HepG2 (cell line): ENCODE data around the gene JAK1. TPM values are rescaled to one million over a fixed set of nuclear protein-coding genes. Genes with fewer than 3 reads are reported as not detected.

ENCODE experiments used
- ATAC-seq: fragments of 200-7000 bp; cut with Tn5 transposase; 3 replicates; pipeline ENCODE4 v1.9.1; 2020; ENCODE audit warnings: mild to moderate bottlenecking, moderate library complexity
- BruUV-seq: library from RNA; stranded (reverse); fragments of 400-500 nt; replicated peaks from 2 replicates; lab custom pipeline; 2021; lab: Mats Ljungman, UMichigan
- CTCF ChIA-PET: fragments of 300-600 bp; formaldehyde crosslinking; extraction: SDS; loops from one replicate; lab custom pipeline; 2021; ENCODE audit warnings: low total read pairs, inconsistent platforms, low intra/inter-chr PET ratio; lab: Yijun Ruan, JAX
- POLR2A ChIA-PET: fragments of 350-600 bp; sonication (Branson Sonifier 250); formaldehyde crosslinking; loops from one replicate; lab custom pipeline; 2020; ENCODE audit warnings: antibody characterized with exemption, inconsistent platforms; lab: Yijun Ruan, JAX
- DNase-seq: peaks from one replicate; pipeline ENCODE4 v3.0.0-alpha.2; 2015; ENCODE audit warnings: low spot score
- FAIRE-seq: peaks from 3 replicates; lab custom pipeline; 2011; peaks lifted over from hg19 to GRCh38; lab: Jason Lieb, UNC
- H2AFZ ChIP-seq: one replicate; pipeline ENCODE4 v1.6.1; 2011; ENCODE audit warnings: low read length, inconsistent platforms
- H3K27ac ChIP-seq: fragments of 300-600 bp; 3 replicates; pipeline ENCODE4 v1.8.0; 2011; ENCODE audit warnings: mixed run types, mild to moderate bottlenecking, mixed read lengths, low read length, inconsistent platforms; ENCODE audit not compliant: insufficient read depth; ENCODE audit errors: extremely low read length
- H3K27me3 ChIP-seq, 2 experiments: fragments of 200-600 bp in 1 of 2; 2 replicates in 1 of 2; 3 replicates in 1 of 2; pipeline versions ENCODE4 v1.6.0 to v1.8.0; 2011; ENCODE audit warnings: low read length in 2 of 2, mild to moderate bottlenecking in 2 of 2, moderate library complexity in 2 of 2, inconsistent platforms in 1 of 2; ENCODE audit not compliant: insufficient read depth in 2 of 2, control insufficient read depth in 1 of 2
- H3K36me3 ChIP-seq, 2 experiments: fragments of 200-600 bp in 1 of 2; replicated peaks in 1 of 2; 2 replicates in 1 of 2; 3 replicates in 1 of 2; pipeline versions ENCODE4 v1.5.1 to v1.8.0; 2011; ENCODE audit warnings: low read length in 2 of 2, inconsistent platforms in 1 of 2; ENCODE audit not compliant: insufficient read depth in 2 of 2, control insufficient read depth in 1 of 2
- H3K4me1 ChIP-seq: 2 replicates; pipeline ENCODE4 v1.5.1; 2012; ENCODE audit warnings: low read length, inconsistent platforms; ENCODE audit not compliant: insufficient read depth
- H3K4me2 ChIP-seq: 2 replicates; pipeline ENCODE4 v1.6.0; 2011; ENCODE audit warnings: low read depth, low read length, inconsistent platforms
- H3K4me3 ChIP-seq, 3 experiments: fragments of 200-600 bp in 1 of 3; sonication (generic), shearing (Covaris generic) in 1 of 3; replicated peaks in 1 of 3; 2 replicates each; pipeline ENCODE4 v1.5.1; 2011 to 2016; ENCODE audit warnings: low read length in 3 of 3, inconsistent platforms in 2 of 3, low read depth in 2 of 3, mild to moderate bottlenecking in 2 of 3, control low read depth in 1 of 3, mixed read lengths in 1 of 3; ENCODE audit not compliant: insufficient read depth in 1 of 3
- H3K79me2 ChIP-seq: one replicate; pipeline ENCODE4 v1.6.1; 2011; ENCODE audit warnings: low read length, inconsistent platforms; ENCODE audit not compliant: insufficient read depth
- H3K9ac ChIP-seq: 2 replicates; pipeline ENCODE4 v1.6.0; 2011; ENCODE audit warnings: mild to moderate bottlenecking, low read depth, low read length, inconsistent platforms; ENCODE audit not compliant: insufficient read depth
- H3K9me3 ChIP-seq: 2 replicates; pipeline ENCODE4 v1.5.1; 2012; ENCODE audit warnings: mild to moderate bottlenecking, low read length
- H4K20me1 ChIP-seq: 2 replicates; pipeline ENCODE4 v1.6.0; 2011; ENCODE audit warnings: inconsistent platforms, mild to moderate bottlenecking, low read length, moderate library complexity; ENCODE audit not compliant: insufficient read depth
- BCL3 ChIP-seq: sonication (generic); formaldehyde crosslinking; IDR thresholded peaks from 2 replicates; pipeline ENCODE4 v1.5.1; 2020; ENCODE audit warnings: mild to moderate bottlenecking, missing genetic modification reagents, moderate library complexity
- DNMT1 ChIP-seq: sonication (generic); formaldehyde crosslinking; IDR thresholded peaks from 2 replicates; pipeline ENCODE4 v1.5.1; 2020; ENCODE audit warnings: mild to moderate bottlenecking, missing genetic modification reagents
- GZF1 ChIP-seq: sonication (generic); formaldehyde crosslinking; IDR thresholded peaks from 2 replicates; pipeline ENCODE4 v1.5.1; 2020; ENCODE audit warnings: mild to moderate bottlenecking, missing genetic modification reagents
- JUND ChIP-seq: sonication (generic); formaldehyde crosslinking; IDR thresholded peaks from 2 replicates; pipeline ENCODE4 v1.8.0; 2022; ENCODE audit warnings: mild to moderate bottlenecking, missing genetic modification reagents
- KDM2A ChIP-seq: sonication (generic); formaldehyde crosslinking; IDR thresholded peaks from 2 replicates; pipeline ENCODE4 v1.4.0; 2020; ENCODE audit warnings: low read depth, missing genetic modification reagents, borderline replicate concordance
- MAFK ChIP-seq, 2 experiments: IDR thresholded peaks in 1 of 2; conservative IDR thresholded peaks in 1 of 2; 2 replicates each; pipeline ENCODE4 v1.6.1; 2011; ENCODE audit warnings: improper control_type of control experiment in 2 of 2, low read length in 2 of 2
- MTF2 ChIP-seq: sonication (generic); formaldehyde crosslinking; IDR thresholded peaks from 2 replicates; pipeline ENCODE4 v1.5.0; 2020; ENCODE audit warnings: missing genetic modification reagents, borderline replicate concordance
- NAIF1 ChIP-seq: sonication (generic); formaldehyde crosslinking; IDR thresholded peaks from 2 replicates; pipeline ENCODE4 v1.5.0; 2020; ENCODE audit warnings: mild to moderate bottlenecking, missing genetic modification reagents, borderline replicate concordance
- NR3C1 ChIP-seq: sonication (generic); formaldehyde crosslinking; IDR thresholded peaks from 2 replicates; pipeline ENCODE4 v1.4.0; 2020; ENCODE audit warnings: missing genetic modification reagents
- RAD51 ChIP-seq: fragments of 450-650 bp; IDR thresholded peaks from 2 replicates; pipeline ENCODE4 v1.6.1; 2016; ENCODE audit warnings: borderline replicate concordance
- SP1 ChIP-seq, 2 experiments: fragments of 450-650 bp in 1 of 2; sonication (generic) in 1 of 2; formaldehyde crosslinking in 1 of 2; IDR thresholded peaks; 2 replicates each; pipeline versions ENCODE4 v1.4.0 to v1.6.1; 2016 to 2020; ENCODE audit warnings: missing genetic modification reagents in 1 of 2
- TCF7L2 ChIP-seq: IDR thresholded peaks from 2 replicates; pipeline ENCODE4 v1.6.1; 2011; ENCODE audit warnings: mild to moderate bottlenecking, low read depth, low read length, moderate library complexity
- TRIM24 ChIP-seq: sonication (generic); formaldehyde crosslinking; IDR thresholded peaks from 2 replicates; pipeline ENCODE4 v1.8.0; 2022; ENCODE audit warnings: mild to moderate bottlenecking, missing genetic modification reagents
- ZBTB49 ChIP-seq: sonication (generic); formaldehyde crosslinking; IDR thresholded peaks from 2 replicates; pipeline ENCODE4 v1.4.0; 2020; ENCODE audit warnings: missing genetic modification reagents, borderline replicate concordance
- ZBTB7B ChIP-seq: sonication (generic); formaldehyde crosslinking; IDR thresholded peaks from 2 replicates; pipeline ENCODE4 v1.4.0; 2020; ENCODE audit warnings: missing genetic modification reagents
- ZFP36L2 ChIP-seq: sonication (generic); formaldehyde crosslinking; IDR thresholded peaks from 2 replicates; pipeline ENCODE4 v1.4.0; 2020; ENCODE audit warnings: missing genetic modification reagents
- ZNF652 ChIP-seq: IDR thresholded peaks from 2 replicates; pipeline ENCODE4 v1.6.1; 2016; ENCODE audit warnings: low read depth, borderline replicate concordance
- ZNF841 ChIP-seq: sonication (generic); formaldehyde crosslinking; IDR thresholded peaks from 2 replicates; pipeline ENCODE4 v1.8.1; 2023; ENCODE audit warnings: missing genetic modification reagents, borderline replicate concordance
- WGBS: methylation state at CpG from one replicate; pipeline ENCODE4 v1.1.6; 2017; ENCODE audit warnings: low lambda C conversion rate; 5-methylcytosine and 5-hydroxymethylcytosine counted together
- in situ Hi-C: cut with HindIII; loops from 2 replicates; pipeline ENCODE4 v1.10.0; 2017; ENCODE audit warnings: low pct_unique_long_range_greater_than_20kb; ENCODE audit not compliant: extremely low pct_ligation_motif_present
- intact Hi-C: fragments of 100-400 bp; cut with micrococcal nuclease; formaldehyde crosslinking; loops from one replicate; pipeline ENCODE4 v1.10.0; 2022; ENCODE audit not compliant: unreplicated experiment
- polyA plus RNA-seq, 8 experiments: library from polyadenylated mRNA; depleted of rRNA in 3 of 8; stranded (reverse) in 7 of 8; unstranded in 1 of 8; fragments of >200 nt; fragmentation: Illumina TruSeq in 4 of 8; extraction: Trizol in 4 of 8; gene quantifications; 2 replicates each; pipeline versions ENCODE4 v1.2.1 to v1.2.3, GENCODE V29; 2011 to 2016; ENCODE audit warnings: low read depth in 4 of 8, missing spikeins in 1 of 8, mixed read lengths in 1 of 8; ENCODE audit not compliant: insufficient read depth in 1 of 8
- total RNA-seq, 5 experiments: library from RNA; depleted of rRNA; stranded (reverse); fragments of >200 nt; fragmentation: Illumina TruSeq; extraction: Trizol; gene quantifications; 2 replicates each; pipeline ENCODE4 v1.2.3, GENCODE V29; 2016; ENCODE audit warnings: low read depth in 1 of 5
- TF ChIP-seq, protein P1 (sequence below): sonication (generic); formaldehyde crosslinking; conservative IDR thresholded peaks from 2 replicates; pipeline ENCODE4 v1.4.0; 2020; ENCODE audit warnings: missing genetic modification reagents

Gene JAK1
- total and polyA plus RNA-seq, 2 of the 13 experiments (the other 11 are each of a cell fraction or from before 2014, with no cell fraction given), result 23.9 to 42.4 TPM

DNA sequence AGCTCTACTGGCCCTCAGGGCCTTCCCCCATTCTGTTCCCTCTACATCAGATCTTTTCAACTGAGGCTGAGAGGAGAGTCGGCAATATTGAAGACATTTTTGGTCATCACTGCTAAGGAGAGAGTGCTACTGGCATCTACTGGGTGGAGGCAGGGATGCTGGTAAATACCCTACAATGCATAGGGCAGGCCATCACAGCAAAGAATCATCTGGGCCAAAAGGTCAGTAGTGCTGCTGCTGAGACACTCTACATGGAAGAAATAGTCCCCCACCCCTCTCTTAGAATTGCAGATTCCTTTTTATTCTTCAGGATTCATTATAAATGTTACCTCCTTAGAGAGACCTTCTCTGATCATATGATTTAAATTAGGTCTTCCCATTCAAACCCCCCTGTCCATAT, 94.3 kb downstream of the JAK1 start:
- TF ChIP-seq TCF7L2, result no peak
- no peak for TF ChIP-seq JUND (CRISPR knock-in tag)
- no peak for TF ChIP-seq ZFP36L2 (CRISPR knock-in tag)
- no peak for TF ChIP-seq NAIF1
- TF ChIP-seq SP1 (IDR thresholded peaks at IDR 0.05), result no peak
- no peak for TF ChIP-seq SP1 (CRISPR knock-in tag; IDR thresholded peaks at IDR 0.05)
- TF ChIP-seq, protein P1, sequence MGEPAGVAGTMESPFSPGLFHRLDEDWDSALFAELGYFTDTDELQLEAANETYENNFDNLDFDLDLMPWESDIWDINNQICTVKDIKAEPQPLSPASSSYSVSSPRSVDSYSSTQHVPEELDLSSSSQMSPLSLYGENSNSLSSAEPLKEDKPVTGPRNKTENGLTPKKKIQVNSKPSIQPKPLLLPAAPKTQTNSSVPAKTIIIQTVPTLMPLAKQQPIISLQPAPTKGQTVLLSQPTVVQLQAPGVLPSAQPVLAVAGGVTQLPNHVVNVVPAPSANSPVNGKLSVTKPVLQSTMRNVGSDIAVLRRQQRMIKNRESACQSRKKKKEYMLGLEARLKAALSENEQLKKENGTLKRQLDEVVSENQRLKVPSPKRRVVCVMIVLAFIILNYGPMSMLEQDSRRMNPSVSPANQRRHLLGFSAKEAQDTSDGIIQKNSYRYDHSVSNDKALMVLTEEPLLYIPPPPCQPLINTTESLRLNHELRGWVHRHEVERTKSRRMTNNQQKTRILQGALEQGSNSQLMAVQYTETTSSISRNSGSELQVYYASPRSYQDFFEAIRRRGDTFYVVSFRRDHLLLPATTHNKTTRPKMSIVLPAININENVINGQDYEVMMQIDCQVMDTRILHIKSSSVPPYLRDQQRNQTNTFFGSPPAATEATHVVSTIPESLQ (CRISPR knock-in tag), result no peak
- no peak for TF ChIP-seq ZBTB49 (CRISPR knock-in tag)
- TF ChIP-seq GZF1, result no peak
- no peak for TF ChIP-seq TRIM24 (CRISPR knock-in tag)
- no peak for TF ChIP-seq MAFK (conservative IDR thresholded peaks at IDR 0.05 in 1 of 2, IDR thresholded peaks at IDR 0.05 in 1 of 2; ENCODE audit: low read length in 2 of 2)
- no peak for TF ChIP-seq KDM2A (CRISPR knock-in tag)
- TF ChIP-seq ZBTB7B (CRISPR knock-in tag), result no peak
- TF ChIP-seq BCL3, result no peak
- no peak for TF ChIP-seq DNMT1
- TF ChIP-seq RAD51, result no peak
- no peak for TF ChIP-seq MTF2 (CRISPR knock-in tag)
- no peak for TF ChIP-seq ZNF841 (CRISPR knock-in tag)
- TF ChIP-seq NR3C1, result no peak
- TF ChIP-seq ZNF652 (CRISPR knock-in tag), result no peak
- ChIA-PET POLR2A (no interaction called here), CTCF (no interaction called here)
- DNase-seq, result no peak
- Histone ChIP-seq H3K4me1 (no peaks in the 10 kb centered on the region), H3K36me3 (peaks cover 26 to 73% of the 10 kb centered on the region in 2 experiments), H3K4me2 (no peak overlapping the region), H3K9ac (no peak overlapping the region), H3K4me3 (no peak overlapping the region), H3K27me3 (no peaks in the 10 kb centered on the region), H2AFZ (no peak overlapping the region), H4K20me1 (no peaks in the 10 kb centered on the region), H3K9me3 (no peaks in the 10 kb centered on the region), H3K27ac (no peak overlapping the region), H3K79me2 (no peaks in the 10 kb centered on the region)
- BruUV-seq, result no TSS peak
- no peak for ATAC-seq
- WGBS, result 85% methylated on average over 1 of the region's 1 CpG
- in situ Hi-C loops (no loop called here), intact Hi-C loops (no loop called here)
- no peak for FAIRE-seq
